Measurements from ENCODE around the gene OSBPL3.

OSBPL3 gene

DNA sequence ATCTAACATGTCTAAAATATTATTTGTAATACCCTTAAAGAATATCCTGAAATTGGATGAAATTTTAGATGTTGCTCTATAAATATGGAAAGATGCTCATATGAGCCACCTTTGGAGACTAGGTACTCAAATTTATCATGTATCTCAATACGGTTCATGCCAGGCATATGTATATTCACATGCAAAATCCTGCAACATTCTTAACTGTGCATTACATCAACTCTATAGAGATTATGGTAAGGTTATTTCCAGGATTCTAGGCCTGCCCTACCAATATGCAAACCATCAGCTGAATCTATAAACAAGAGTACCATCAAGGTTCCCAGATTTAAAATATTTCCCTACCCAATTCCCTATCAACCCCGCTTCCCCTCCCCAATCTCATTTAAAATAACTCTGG lies 27.5 kb downstream of the OSBPL3 start:
- DNase-seq, result no peak

DNA sequence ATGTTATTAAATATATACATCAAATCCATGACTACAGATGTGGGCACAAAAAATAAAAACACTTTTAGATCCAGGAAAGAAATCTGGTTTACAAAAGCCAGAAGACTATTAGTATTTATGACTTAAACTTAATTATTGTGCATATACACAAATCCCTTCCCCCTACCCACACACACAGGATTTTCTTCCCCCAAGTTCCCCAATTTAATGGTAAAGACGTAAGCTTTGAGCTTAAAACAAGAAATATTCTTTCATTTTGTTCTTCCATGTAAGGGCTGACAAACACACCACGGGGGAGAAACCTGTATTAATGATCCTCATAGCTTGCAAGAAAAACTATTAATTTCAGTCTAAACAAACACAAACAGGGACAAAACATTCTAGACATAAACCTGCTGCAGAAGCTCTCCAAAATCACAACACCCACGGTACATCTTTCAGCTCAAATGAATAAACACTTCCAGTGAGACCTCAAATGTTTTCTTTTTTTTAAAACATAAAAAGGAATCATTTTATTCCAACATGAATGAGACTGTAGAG lies 28.5 kb downstream of the OSBPL3 start:
- DNase-seq, result no peak

DNA sequence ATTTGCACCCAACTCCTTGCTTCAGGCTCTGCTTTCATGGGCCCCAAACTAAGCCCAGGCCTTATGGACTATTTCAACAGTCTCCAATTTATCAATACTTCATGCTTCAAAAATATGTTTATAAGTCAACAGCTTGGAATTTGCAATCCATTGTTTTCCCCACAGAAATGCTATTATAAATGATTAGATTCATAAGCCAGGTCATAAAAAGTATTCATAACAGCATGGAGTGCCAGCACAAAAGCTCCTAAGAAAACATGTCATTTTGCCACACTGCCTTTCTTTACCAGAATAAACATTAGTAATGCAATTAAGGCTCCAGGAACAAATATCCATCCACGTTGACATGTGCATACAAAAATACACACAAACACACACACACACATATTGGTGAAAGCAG lies 30.1 kb downstream of the OSBPL3 start:
- DNase-seq, result no peak

DNA sequence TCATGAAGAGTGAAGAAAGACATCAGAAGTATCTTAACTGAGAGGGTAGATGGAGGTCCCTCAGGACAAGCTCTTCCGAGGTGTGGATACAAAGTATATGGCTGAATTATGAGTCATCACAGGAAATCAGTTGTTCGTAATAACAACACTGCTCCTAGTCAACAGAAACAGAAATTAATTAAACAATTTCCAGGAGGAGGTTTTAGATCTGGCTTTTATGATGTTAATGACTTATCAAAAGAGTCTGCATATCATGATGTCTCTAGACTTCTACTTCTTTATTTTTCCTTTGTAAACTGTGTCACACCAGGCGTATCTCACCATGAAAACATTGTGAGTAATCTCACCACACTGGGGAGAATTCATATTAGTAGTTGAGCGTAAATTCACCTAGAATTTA lies 31.2 kb downstream of the OSBPL3 start:
- DNase-seq, result peak; percentile 32

DNA sequence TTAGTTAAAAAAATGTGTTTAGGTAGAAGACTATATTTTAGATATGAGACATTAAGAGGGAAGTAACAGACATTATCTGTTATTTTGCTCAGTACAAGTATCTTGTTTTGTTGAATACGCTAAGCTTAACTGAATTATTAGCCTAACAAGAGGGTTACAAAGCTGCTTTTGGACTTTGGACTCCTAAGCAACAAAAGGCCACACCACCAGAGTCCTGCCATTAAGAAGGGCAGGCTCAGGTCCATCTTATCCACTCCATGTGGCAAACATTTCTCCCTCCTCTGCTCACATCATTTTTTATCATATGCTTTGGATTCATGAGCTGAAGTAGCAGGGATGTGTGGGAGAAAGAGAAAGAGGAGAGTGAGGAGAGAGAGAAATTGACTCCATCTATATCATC lies 33.5 kb downstream of the OSBPL3 start:
- DNase-seq, result no peak

DNA sequence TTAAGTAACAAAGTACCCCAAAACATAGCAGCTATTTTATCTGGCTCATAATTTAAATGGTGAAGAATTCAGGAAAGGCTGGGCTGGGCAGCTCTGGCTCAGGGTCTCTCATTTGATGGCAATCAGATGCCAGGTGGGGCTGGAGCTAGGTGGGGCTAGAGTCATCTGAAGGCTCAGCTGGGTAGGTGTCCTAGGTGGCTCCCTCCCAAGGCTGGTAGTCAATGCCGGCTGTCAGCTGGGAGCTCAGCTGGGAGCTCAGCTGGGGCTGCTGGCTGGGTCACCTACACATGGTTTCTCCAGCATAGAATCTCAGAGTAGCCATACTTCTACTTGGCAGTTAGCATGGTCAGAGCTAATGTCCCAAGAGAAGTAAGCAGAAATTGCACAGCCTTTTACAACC lies 34.1 kb downstream of the OSBPL3 start:
- no peak for DNase-seq

DNA sequence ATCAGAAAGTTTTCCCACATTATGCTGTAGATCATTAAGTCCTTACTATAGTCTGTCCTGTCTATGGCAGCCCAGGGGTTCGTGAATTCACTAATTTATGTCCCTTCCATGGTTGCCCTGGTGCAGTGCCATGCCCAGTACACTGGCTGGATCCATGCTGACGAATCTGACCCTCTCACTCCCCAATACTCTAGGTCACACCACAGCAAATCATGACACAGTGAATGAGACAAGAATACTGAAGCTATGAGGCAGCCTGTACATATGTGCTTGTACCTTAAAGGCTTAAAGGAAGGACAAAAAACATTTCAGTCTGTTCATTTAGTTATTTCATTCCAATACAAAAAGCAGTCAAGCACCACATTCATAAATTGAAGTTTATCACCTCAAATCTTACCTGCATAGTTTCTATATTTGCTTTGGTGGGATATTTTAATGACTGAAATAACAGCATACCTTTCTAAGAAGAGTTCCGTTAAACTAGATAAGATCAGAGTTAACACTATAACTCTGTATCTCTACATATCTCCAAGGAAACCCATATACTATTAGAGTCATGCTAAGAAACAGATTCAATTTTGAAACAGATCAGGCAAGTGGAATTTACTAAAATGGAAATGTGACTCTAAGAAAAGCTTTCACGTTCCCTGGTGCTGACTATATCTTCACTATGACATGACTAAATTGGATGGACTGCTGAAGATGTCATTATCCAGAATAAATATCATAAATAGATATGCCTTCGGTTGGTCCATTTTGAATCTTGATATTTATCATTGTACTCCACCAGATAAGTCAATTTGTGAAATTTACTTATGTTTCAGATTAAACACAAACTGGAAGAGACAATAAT lies 36.7 kb downstream of the OSBPL3 start:
- no peak for DNase-seq

DNA sequence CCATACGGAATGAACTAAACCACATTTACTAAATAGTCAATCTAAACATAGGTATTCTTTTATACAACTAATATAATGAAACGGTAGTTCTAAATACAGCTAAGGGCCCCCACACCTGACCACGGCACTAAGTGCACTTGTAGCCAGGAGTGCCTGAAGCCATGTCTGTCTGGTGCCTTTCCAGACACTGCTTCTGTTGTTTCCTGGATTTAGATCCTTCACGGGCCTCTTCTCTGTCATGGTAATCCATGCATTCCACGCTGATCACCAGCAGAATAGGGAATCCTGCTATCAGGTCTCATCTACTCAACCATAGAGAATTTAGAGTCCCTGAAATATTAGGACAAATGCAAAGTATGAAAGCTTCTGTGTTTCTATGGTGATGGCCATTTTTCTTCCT lies 37.8 kb downstream of the OSBPL3 start:
- DNase-seq, result no peak

DNA sequence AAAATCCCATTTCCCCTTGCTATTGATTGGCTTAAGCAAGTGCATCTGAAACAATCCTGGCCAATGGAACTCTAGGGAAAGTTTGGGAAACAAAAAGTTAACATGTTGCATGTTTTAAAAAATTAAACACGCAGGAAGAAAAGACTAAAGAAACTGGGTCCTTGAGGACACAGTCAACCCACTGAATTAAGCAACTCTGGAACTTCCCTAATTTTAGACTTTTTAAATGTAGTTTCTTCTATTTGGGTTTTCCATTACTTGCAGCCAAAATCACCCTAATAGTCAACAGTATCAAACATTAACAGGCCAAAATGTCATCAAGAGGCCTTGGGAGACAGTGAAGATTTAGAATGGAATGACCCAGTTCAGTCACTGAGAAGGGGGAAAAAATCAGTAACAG lies 40.6 kb downstream of the OSBPL3 start:
- DNase-seq, result no peak

DNA sequence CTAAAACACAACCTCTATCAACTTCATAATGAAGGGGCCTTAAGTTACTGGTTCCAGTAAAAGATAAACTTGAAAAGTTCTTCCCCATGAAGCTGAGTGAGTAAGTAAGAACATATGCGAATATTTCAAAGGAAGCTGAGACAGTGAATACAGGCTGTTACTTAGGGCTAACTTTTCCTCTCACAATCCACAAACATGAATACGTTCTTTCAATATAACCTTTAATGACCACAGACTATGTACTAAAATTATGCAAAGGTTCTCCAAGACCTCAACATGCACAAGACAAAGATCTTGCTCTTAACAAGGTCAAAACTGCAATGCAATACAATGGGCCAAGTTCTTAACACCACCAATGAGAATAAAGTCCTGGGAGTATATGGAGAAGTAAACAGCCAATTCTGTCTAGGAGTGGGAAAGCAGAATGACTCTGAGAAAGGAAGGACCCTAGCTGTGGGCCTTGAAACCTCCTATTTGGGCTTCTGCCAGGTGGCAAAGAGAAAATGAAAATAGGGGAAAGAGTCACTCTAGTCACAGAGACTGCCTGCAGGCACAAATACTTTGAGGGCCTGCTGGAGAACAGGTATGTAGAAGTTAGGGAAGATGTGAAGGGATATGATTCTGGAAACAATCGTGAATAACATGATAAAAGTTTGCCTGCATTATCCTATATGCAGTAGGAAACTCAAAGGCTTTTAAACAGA lies 43.7 kb downstream of the OSBPL3 start:
- no peak for DNase-seq

DNA sequence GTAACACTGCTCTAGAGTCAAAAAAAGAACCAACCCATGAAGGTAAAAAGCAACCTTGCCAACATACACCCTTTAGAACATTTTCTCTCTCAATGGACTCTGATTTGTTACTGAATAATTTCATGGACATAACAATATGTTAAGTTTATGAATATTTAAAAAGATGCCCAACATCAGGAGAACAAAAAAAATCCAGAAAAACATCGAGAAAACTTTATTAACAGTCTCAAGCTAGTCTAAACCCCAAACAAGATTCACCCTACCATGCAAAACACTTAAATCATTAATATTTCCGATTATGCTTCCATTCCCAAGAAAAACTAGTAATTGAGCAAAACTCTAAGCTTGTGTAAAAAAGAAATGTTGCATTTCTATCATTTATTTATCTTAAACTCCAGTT lies 46.7 kb downstream of the OSBPL3 start:
- DNase-seq, result no peak

DNA sequence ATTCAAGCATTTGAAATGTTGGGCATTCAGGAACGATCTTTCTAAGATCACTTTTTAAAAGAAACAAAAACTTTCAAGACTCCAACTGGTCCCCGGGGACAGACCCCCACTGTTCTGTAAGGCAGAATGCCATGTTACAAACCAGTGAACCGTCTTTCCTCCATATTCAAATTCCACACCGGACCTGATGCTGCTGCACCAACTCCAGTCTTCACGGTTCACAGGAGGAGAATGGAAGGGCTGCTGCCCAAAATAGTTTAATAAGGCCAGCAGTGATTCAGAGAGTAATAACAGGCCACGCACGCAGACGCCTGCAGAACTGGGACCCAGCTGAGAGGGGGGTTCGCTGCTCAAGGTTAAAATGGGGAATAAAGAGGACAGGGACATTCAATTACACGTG lies 47.2 kb downstream of the OSBPL3 start:
- no peak for DNase-seq

DNA sequence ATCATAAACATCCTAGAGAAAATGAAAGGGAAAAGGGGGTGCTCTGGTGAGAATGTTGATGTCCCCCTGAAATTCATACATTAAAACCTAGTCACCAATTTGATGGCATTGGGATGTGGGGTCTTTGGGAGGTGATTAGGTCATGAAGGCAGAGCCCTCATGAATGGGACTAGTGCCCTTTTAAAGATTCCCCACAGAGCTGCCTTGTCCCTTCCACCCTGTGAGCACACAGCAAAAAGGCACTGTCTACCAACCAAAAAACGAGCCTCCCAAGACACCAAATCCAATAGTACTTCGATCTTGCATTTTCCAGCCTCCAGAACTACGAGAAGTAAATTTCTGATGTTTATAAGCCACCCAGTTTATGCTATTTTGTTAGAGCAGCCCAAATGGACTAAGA lies 47.6 kb downstream of the OSBPL3 start:
- no peak for DNase-seq

DNA sequence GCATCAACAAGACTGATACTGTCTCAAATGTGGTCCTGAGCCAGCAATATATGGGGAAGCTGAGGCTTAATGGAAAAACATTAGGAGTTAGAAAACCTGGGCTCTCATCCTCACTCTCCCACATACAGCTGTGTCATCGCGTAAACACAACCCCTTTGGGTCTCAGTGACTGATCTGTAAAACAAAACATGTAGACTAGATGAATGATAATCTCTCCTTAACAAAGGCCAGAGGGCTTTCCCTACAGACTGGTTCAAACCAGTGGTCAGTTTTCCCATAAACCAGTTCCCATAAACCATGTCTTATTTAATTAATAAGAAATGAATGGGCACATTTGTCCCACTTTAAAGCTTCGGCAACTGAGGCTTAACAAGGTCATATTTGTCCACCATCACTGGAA lies 48.1 kb downstream of the OSBPL3 start:
- no peak for DNase-seq

DNA sequence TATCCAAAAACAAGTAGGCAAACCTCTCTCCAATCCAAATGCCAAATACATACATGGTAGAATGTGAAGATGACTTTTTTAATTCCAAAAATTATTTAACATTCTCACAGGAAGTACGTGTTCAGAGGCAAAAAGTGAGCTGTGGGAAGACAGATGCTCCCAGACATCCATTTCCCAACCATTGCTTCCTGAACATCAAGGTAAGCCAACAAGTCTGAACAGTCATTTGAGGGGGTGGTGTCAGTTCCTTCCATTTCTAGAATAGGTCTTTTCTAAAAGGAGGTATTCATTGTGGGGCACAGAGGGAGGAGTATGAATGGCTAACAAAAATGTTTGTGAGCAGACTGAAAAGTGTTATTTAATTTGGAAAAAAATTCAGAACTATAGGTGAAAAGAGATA lies 49.1 kb downstream of the OSBPL3 start:
- no peak for DNase-seq

DNA sequence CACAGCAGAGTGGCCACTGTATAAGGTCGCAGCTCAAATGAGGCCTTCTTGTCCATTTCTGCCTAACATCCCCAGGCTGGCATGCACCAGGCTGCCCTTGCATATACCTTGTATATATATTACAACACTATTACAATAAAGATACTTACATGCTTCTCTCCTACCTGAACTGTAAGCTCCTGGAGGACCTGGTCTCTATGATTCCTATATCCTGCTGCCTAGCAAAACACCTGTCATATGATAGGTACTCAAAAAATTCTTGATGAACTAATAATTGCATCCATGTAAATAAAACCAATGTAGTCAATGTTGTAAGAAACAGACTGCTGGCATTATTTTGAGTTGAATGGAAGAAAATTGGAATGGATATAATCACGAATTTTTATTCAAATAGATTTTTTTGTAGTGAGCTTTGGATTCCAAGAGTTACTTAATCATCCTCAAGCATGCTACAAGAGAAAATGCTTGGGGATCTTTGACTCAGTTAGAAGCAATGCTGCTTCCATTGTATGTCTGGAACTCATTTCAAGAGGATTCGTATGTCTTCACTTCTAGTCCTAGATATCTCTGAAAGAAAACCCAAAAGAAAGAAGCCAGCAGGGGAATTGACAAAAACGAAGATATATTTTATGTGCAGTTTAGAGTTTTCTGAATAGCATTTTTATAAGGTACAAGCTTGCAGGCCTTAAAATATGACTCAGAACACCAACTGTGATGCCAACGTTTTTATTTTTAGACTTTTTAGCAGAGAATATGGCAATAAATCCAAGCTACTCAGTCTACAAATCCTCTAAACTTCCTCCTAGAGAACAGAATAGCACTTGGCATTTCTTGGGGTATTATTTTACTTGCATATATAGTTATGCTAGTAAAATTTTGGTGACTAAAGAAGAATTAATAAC lies 53.1 kb downstream of the OSBPL3 start:
- DNase-seq, result no peak

DNA sequence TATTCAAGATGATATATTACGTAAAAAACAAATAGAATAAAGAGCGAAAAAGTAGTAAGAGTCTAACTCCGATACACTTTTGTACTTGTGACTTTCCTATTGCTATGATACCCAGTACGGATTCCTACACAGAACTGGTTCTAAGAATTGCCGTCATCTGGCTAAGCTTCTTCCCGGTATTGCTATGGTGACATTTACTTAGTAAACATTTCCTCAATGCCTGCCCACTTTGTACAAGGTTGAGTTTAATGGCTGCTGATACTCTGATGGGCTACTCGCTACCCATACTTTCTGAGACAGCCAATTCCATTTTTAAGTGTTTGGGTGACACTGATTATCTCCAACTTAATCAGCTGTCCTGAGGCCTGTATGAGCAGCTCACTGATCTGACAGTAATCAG lies 55.6 kb downstream of the OSBPL3 start:
- peak; percentile 71 for DNase-seq

DNA sequence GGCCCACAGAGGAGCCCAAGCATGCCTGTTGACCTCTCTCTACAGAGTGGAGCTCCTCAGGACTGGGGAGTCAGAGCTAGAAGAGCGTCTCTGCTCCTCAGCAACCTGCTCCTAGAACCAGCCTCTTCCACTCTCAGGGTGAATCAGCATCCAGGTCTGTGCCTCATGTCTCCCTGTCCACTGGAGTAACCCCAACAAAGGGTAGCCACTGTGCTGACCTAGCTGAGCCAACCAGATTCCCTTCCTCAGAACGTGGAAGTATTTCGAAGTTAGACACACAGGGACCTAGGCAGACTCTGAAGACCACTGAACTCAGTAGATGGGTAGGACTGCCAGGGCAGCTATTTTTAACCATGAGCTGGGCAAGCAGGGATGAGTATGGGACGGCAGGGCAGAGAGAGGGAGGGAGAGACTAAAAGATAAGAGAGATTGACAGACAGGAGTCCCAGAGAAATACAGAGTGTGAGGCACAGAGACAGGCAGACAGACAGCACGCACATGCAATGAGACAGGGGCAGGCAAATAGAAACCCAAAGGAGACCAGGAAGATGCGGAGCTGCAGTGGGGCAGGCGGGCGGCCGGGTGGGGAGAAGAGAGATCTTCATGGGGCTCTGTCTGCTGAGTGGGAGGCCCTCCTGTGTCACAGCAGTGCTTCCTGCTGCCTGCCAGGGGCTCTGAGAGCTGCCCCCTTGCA lies 56.7 kb downstream of the OSBPL3 start:
- no peak for DNase-seq

DNA sequence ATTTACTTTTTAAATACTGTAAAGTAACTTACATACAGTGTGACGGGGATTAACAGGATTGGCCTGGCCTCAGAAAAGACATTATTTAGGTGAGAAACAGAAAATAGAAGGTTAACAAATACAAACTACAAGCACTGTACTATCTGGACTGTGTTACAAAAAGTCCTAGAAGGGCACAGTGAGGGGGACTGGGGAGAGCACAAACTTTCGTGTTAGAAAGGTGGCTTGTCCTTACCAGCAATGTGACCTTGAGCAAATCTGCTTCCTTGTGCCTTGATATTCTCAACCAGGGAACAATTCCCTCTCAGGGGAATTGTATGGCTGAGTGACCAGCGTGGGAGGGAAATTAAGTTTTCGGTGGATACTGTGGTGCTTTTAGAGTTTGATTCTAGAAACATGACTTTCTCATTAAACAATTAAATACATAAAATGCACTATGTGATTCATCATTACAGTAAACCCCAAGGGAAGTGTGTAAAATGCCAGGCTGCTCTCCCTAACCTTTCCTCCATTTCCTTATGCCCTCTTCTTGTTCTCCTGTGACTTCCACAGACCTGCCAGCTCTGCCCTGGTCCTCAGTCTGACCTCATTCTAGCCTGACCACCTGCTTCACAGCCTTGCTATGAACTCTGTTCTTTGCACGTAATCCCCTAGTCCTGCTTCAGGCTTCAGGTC lies 57.7 kb downstream of the OSBPL3 start:
- no peak for DNase-seq

DNA sequence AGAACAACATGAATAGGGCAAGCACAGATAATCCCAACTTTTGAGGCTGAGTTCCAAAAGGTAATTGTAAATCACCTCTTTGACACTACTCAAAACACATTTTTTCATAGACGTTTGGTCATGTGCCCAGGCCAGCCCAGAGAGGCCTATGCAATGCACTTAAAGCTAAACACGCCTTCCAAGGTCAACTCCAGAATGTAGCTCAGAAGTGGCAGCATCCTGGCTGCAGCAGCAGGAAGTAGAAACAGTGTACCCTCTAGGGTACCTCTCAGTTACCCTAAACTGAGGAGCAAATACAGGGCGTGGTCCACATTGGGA lies 58.7 kb downstream of the OSBPL3 start:
- no peak for DNase-seq

DNA sequence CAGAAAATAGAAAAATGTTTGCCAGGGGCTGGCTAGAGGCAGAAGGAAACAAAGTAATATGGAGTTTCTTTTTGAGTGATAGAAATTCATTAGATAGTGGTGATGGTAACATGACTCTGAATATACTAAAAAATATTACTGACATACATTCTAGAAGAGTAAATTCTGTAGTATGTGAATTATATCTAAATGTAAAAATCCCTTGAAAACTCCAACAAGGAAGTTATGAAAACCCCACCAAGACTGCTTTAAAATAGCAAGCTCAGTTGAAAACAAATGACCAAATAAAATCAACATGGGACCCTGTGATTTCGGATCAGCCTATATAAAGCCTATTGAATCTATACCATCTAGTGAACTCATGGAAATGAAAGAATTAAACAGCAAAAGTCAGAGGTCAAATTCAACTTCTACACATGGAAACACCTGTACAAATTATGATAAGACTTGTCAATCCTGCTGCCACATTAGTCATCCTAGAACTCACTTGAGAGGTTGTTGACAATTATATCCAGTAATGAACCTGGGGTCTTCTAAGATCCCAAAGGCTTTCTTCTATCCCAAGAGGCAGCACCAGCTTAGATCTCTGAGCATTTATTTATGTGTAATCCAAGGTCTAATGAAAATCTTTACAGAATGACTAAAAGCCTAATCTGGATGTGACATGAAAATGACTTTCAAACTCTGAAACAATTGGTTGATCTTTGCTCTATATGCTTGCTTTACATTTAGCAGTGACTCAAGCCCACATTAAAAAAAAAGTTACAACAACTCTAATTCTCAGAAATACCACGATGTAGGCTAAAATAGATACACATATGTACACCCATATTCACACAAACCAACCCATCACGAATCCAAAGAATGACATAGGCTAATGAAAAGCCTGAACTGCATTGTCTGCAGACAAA lies 59.3 kb downstream of the OSBPL3 start:
- peak; percentile 65 for DNase-seq

Measured in activated CD4-positive, alpha-beta T cell treated with anti-CD3 and anti-CD28 coated beads, Interleukin-2, Interleukin-6, amounts not matched to agents 100 ng/mL and 50 ng/mL, durations not matched to agents 16 hours and 8 hours (primary cell).